Endothelial cell (in vitro differentiated cells): Measurements from ENCODE around the gene DMXL1. TPM values are rescaled to one million over a fixed set of nuclear protein-coding genes. Genes with fewer than 3 reads are reported as not detected.

Experiments
- DNase-seq: peaks from one replicate; pipeline ENCODE4 v3.0.0; 2021; ENCODE audit warnings: low spot score
- H3K27ac Mint-ChIP-seq: one replicate; pipeline ENCODE4 v1.8.0; 2021; ENCODE audit warnings: mixed read lengths, inconsistent platforms; ENCODE audit not compliant: unreplicated experiment
- H3K27me3 Mint-ChIP-seq: one replicate; pipeline ENCODE4 v1.8.0; 2021; ENCODE audit warnings: mild to moderate bottlenecking, moderate library complexity, mixed read lengths, inconsistent platforms; ENCODE audit not compliant: unreplicated experiment
- H3K36me3 Mint-ChIP-seq: one replicate; pipeline ENCODE4 v1.8.0; 2021; ENCODE audit warnings: mild to moderate bottlenecking, low read depth, mixed read lengths, inconsistent platforms; ENCODE audit not compliant: unreplicated experiment
- H3K4me1 Mint-ChIP-seq: one replicate; pipeline ENCODE4 v1.8.0; 2021; ENCODE audit warnings: mild to moderate bottlenecking, mixed read lengths, inconsistent platforms; ENCODE audit not compliant: unreplicated experiment
- H3K4me3 Mint-ChIP-seq: one replicate; pipeline ENCODE4 v1.8.0; 2021; ENCODE audit warnings: mild to moderate bottlenecking, mixed read lengths, inconsistent platforms; ENCODE audit not compliant: unreplicated experiment
- H3K9me3 Mint-ChIP-seq: one replicate; pipeline ENCODE4 v1.8.0; 2021; ENCODE audit warnings: mixed read lengths, inconsistent platforms; ENCODE audit not compliant: unreplicated experiment
- CTCF ChIP-seq: fragments of 200-600 bp; sonication (generic); IDR thresholded peaks from one replicate; pipeline ENCODE4 v1.5.0; 2021; ENCODE audit warnings: antibody characterized with exemption; ENCODE audit not compliant: unreplicated experiment
- total RNA-seq: library from RNA; stranded (reverse); fragmentation: NEBNext Ultra II Directional; extraction: Animal tissue kit (Norgen Biotek cat#: 25700); gene quantifications from one replicate; pipeline ENCODE4 v1.2.1, GENCODE V29; 2021; ENCODE audit not compliant: unreplicated experiment

DMXL1 gene
- total RNA-seq, 1 donor from 2014 or later: 24.9 TPM

DNA sequence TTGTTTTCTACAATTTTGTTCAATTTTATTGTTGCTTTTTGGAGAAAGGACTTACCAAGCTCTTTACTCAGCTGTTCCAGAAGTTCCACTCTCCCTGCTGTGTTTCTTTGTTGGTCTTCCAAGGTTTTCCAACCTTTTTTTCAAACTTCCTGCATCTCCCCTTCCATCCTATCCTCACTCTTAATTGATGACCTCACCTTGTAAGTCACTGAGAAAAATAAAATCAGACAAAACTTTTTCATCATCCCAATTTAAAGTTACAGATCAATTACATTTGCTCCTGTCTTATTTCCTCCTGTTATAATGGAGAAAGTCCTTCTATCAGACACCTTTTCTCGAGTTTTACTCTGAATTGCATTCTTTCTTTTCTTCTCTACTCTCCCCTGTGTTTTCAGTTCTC lies 121.1 kb downstream of the DMXL1 start:
- Mint-ChIP-seq H3K9me3 (no peaks in the 10 kb centered on the region), H3K4me1 (peaks cover 2% of the 10 kb centered on the region), H3K27me3 (no peaks in the 10 kb centered on the region), H3K36me3 (peaks cover 3% of the 10 kb centered on the region), H3K4me3 (no peak overlapping the region), H3K27ac (no peak overlapping the region)
- TF ChIP-seq CTCF: no peak
- no peak for DNase-seq

- Mint-ChIP-seq H3K27me3 (no peaks in the 10 kb centered on the region), H3K27ac (peak overlapping the region; percentile 92), H3K4me3 (no peak overlapping the region), H3K36me3 (peaks cover 27% of the 10 kb centered on the region), H3K4me1 (peaks cover 31% of the 10 kb centered on the region), H3K9me3 (peaks cover 4% of the 10 kb centered on the region)
- DNase-seq: no peak
- no peak for TF ChIP-seq CTCF
Observed at GRCh38 chr5:119200795-119201194, 129.9 kb downstream of the DMXL1 start.

GRCh38 chr5:119207105-119207504 lies 136.2 kb downstream of the DMXL1 start:
- TF ChIP-seq CTCF: no peak
- no peak overlapping the region for H3K27ac Mint-ChIP-seq
- H3K27me3 Mint-ChIP-seq: no peaks in the 10 kb centered on the region
- H3K4me3 Mint-ChIP-seq: no peak overlapping the region
- DNase-seq: no peak
- no peaks in the 10 kb centered on the region for H3K9me3 Mint-ChIP-seq
- peaks cover 6% of the 10 kb centered on the region for H3K36me3 Mint-ChIP-seq
- peaks cover 14% of the 10 kb centered on the region for H3K4me1 Mint-ChIP-seq

- Mint-ChIP-seq H3K36me3 (no peaks in the 10 kb centered on the region), H3K27me3 (no peaks in the 10 kb centered on the region), H3K4me3 (no peak overlapping the region), H3K4me1 (peaks cover 2% of the 10 kb centered on the region), H3K9me3 (no peaks in the 10 kb centered on the region), H3K27ac (no peak overlapping the region)
- TF ChIP-seq CTCF: no peak
- DNase-seq: no peak
Observed at GRCh38 chr5:119212026-119212425, 141.1 kb downstream of the DMXL1 start.

DNA sequence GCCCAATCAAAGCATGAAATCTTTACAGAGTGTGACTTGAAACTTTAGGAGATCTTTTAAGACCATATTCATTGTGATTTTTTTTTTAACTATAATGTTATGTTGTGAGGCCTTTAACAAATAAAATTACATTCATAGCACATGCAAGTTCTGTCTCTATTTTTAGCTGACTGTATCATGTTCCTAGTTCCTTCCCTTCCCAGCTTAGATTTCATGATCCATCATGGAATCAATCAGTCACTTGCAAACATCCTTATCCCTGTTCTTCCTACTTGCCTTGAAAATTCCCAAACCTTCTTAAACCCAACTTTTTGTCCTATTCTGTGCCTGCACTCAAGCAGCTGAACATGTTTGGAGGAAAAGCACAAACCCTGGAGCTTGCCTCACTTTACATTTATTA lies 141.8 kb downstream of the DMXL1 start:
- Mint-ChIP-seq H3K36me3 (no peaks in the 10 kb centered on the region), H3K4me1 (peaks cover 2% of the 10 kb centered on the region), H3K27ac (no peak overlapping the region), H3K9me3 (no peaks in the 10 kb centered on the region), H3K27me3 (no peaks in the 10 kb centered on the region), H3K4me3 (no peak overlapping the region)
- no peak for DNase-seq
- TF ChIP-seq CTCF: no peak
